HepG2 (cell line): Measurements from ENCODE around the gene PRR30. TPM values are rescaled to one million over a fixed set of nuclear protein-coding genes. Genes with fewer than 3 reads are reported as not detected.
"Not testable (repeated sequence)": the region's sequence is repeated elsewhere in the genome, so short reads cannot be mapped to it uniquely, and the experiment has no call there.

Source experiments
- ATAC-seq: fragments of 200-7000 bp; cut with Tn5 transposase; 3 replicates; pipeline ENCODE4 v1.9.1; 2020; ENCODE audit warnings: mild to moderate bottlenecking, moderate library complexity
- BruUV-seq: library from RNA; stranded (reverse); fragments of 400-500 nt; replicated peaks from 2 replicates; lab custom pipeline; 2021; lab: Mats Ljungman, UMichigan
- CTCF ChIA-PET: fragments of 300-600 bp; formaldehyde crosslinking; extraction: SDS; loops from one replicate; lab custom pipeline; 2021; ENCODE audit warnings: low total read pairs, inconsistent platforms, low intra/inter-chr PET ratio; lab: Yijun Ruan, JAX
- POLR2A ChIA-PET: fragments of 350-600 bp; sonication (Branson Sonifier 250); formaldehyde crosslinking; loops from one replicate; lab custom pipeline; 2020; ENCODE audit warnings: antibody characterized with exemption, inconsistent platforms; lab: Yijun Ruan, JAX
- DNase-seq: peaks from one replicate; pipeline ENCODE4 v3.0.0-alpha.2; 2015; ENCODE audit warnings: low spot score
- FAIRE-seq: peaks from 3 replicates; lab custom pipeline; 2011; peaks lifted over from hg19 to GRCh38; lab: Jason Lieb, UNC
- H2AFZ ChIP-seq: one replicate; pipeline ENCODE4 v1.6.1; 2011; ENCODE audit warnings: low read length, inconsistent platforms
- H3K27ac ChIP-seq: fragments of 300-600 bp; 3 replicates; pipeline ENCODE4 v1.8.0; 2011; ENCODE audit warnings: mixed run types, mild to moderate bottlenecking, mixed read lengths, low read length, inconsistent platforms; ENCODE audit not compliant: insufficient read depth; ENCODE audit errors: extremely low read length
- H3K27me3 ChIP-seq, 2 experiments: fragments of 200-600 bp in 1 of 2; 2 replicates in 1 of 2; 3 replicates in 1 of 2; pipeline versions ENCODE4 v1.6.0 to v1.8.0; 2011; ENCODE audit warnings: low read length in 2 of 2, mild to moderate bottlenecking in 2 of 2, moderate library complexity in 2 of 2, inconsistent platforms in 1 of 2; ENCODE audit not compliant: insufficient read depth in 2 of 2, control insufficient read depth in 1 of 2
- H3K36me3 ChIP-seq, 2 experiments: fragments of 200-600 bp in 1 of 2; replicated peaks in 1 of 2; 2 replicates in 1 of 2; 3 replicates in 1 of 2; pipeline versions ENCODE4 v1.5.1 to v1.8.0; 2011; ENCODE audit warnings: low read length in 2 of 2, inconsistent platforms in 1 of 2; ENCODE audit not compliant: insufficient read depth in 2 of 2, control insufficient read depth in 1 of 2
- H3K4me1 ChIP-seq: 2 replicates; pipeline ENCODE4 v1.5.1; 2012; ENCODE audit warnings: low read length, inconsistent platforms; ENCODE audit not compliant: insufficient read depth
- H3K4me2 ChIP-seq: 2 replicates; pipeline ENCODE4 v1.6.0; 2011; ENCODE audit warnings: low read depth, low read length, inconsistent platforms
- H3K4me3 ChIP-seq, 3 experiments: fragments of 200-600 bp in 1 of 3; sonication (generic), shearing (Covaris generic) in 1 of 3; replicated peaks in 1 of 3; 2 replicates each; pipeline ENCODE4 v1.5.1; 2011 to 2016; ENCODE audit warnings: low read length in 3 of 3, inconsistent platforms in 2 of 3, low read depth in 2 of 3, mild to moderate bottlenecking in 2 of 3, control low read depth in 1 of 3, mixed read lengths in 1 of 3; ENCODE audit not compliant: insufficient read depth in 1 of 3
- H3K79me2 ChIP-seq: one replicate; pipeline ENCODE4 v1.6.1; 2011; ENCODE audit warnings: low read length, inconsistent platforms; ENCODE audit not compliant: insufficient read depth
- H3K9ac ChIP-seq: 2 replicates; pipeline ENCODE4 v1.6.0; 2011; ENCODE audit warnings: mild to moderate bottlenecking, low read depth, low read length, inconsistent platforms; ENCODE audit not compliant: insufficient read depth
- H3K9me3 ChIP-seq: 2 replicates; pipeline ENCODE4 v1.5.1; 2012; ENCODE audit warnings: mild to moderate bottlenecking, low read length
- H4K20me1 ChIP-seq: 2 replicates; pipeline ENCODE4 v1.6.0; 2011; ENCODE audit warnings: inconsistent platforms, mild to moderate bottlenecking, low read length, moderate library complexity; ENCODE audit not compliant: insufficient read depth
- ATF7 ChIP-seq, 2 experiments: fragments of 450-650 bp in 1 of 2; sonication (generic) in 1 of 2; formaldehyde crosslinking in 1 of 2; IDR thresholded peaks; 2 replicates each; pipeline versions ENCODE4 v1.4.0 to v1.6.1; 2016 to 2020; ENCODE audit warnings: antibody characterized with exemption in 1 of 2, mild to moderate bottlenecking in 1 of 2, missing genetic modification reagents in 1 of 2
- CHD4 ChIP-seq: fragments of 200-600 bp; sonication (generic); IDR thresholded peaks from 2 replicates; pipeline ENCODE4 v1.7.0; 2017; ENCODE audit warnings: mild to moderate bottlenecking, low read length, borderline replicate concordance
- HOXA9 ChIP-seq: sonication (generic); formaldehyde crosslinking; IDR thresholded peaks from 2 replicates; pipeline ENCODE4 v1.8.1; 2022; ENCODE audit warnings: missing genetic modification reagents, mild to moderate bottlenecking, moderate library complexity, borderline replicate concordance
- JUNB ChIP-seq: sonication (generic); formaldehyde crosslinking; IDR thresholded peaks from 2 replicates; pipeline ENCODE4 v1.8.0; 2022; ENCODE audit warnings: missing genetic modification reagents, mild to moderate bottlenecking, borderline replicate concordance
- NFIB ChIP-seq: sonication (generic); formaldehyde crosslinking; IDR thresholded peaks from 2 replicates; pipeline ENCODE4 v1.9.0; 2021; ENCODE audit warnings: missing genetic modification reagents, mild to moderate bottlenecking, borderline replicate concordance
- POLR2AphosphoS5 ChIP-seq: IDR thresholded peaks from 2 replicates; pipeline ENCODE4 v1.6.1; 2012; ENCODE audit warnings: low read depth, low read length
- ZBTB4 ChIP-seq: sonication (generic); formaldehyde crosslinking; IDR thresholded peaks from 2 replicates; pipeline ENCODE4 v1.4.0; 2020; ENCODE audit warnings: missing genetic modification reagents, mild to moderate bottlenecking, borderline replicate concordance
- ZBTB7A ChIP-seq: sonication (generic); formaldehyde crosslinking; IDR thresholded peaks from 2 replicates; pipeline ENCODE4 v1.8.0; 2022; ENCODE audit warnings: mild to moderate bottlenecking, missing genetic modification reagents
- ZC3H13 ChIP-seq: sonication (generic); formaldehyde crosslinking; IDR thresholded peaks from 2 replicates; pipeline ENCODE4 v1.8.1; 2023; ENCODE audit warnings: mild to moderate bottlenecking, missing genetic modification reagents, moderate library complexity
- ZFP41 ChIP-seq: sonication (generic); formaldehyde crosslinking; IDR thresholded peaks from 2 replicates; pipeline ENCODE4 v1.4.0; 2020; ENCODE audit warnings: mild to moderate bottlenecking, missing genetic modification reagents, borderline replicate concordance
- ZNF441 ChIP-seq: sonication (generic); formaldehyde crosslinking; IDR thresholded peaks from 2 replicates; pipeline ENCODE4 v1.7.0; 2021; ENCODE audit warnings: missing genetic modification reagents, borderline replicate concordance
- ZNF562 ChIP-seq: sonication (generic); formaldehyde crosslinking; IDR thresholded peaks from 2 replicates; pipeline ENCODE4 v1.8.0; 2022; ENCODE audit warnings: missing genetic modification reagents, borderline replicate concordance
- ZNF749 ChIP-seq: sonication (generic); formaldehyde crosslinking; IDR thresholded peaks from 2 replicates; pipeline ENCODE4 v1.8.0; 2022; ENCODE audit warnings: mild to moderate bottlenecking, missing genetic modification reagents, moderate library complexity, borderline replicate concordance
- ZNF761 ChIP-seq: sonication (generic); formaldehyde crosslinking; conservative IDR thresholded peaks from 2 replicates; pipeline ENCODE4 v1.4.0; 2020; ENCODE audit warnings: mild to moderate bottlenecking, missing genetic modification reagents
- ZNF780A ChIP-seq: sonication (generic); formaldehyde crosslinking; IDR thresholded peaks from 2 replicates; pipeline ENCODE4 v1.8.0; 2022; ENCODE audit warnings: mild to moderate bottlenecking, missing genetic modification reagents, moderate library complexity
- WGBS: methylation state at CpG from one replicate; pipeline ENCODE4 v1.1.6; 2017; ENCODE audit warnings: low lambda C conversion rate; 5-methylcytosine and 5-hydroxymethylcytosine counted together
- in situ Hi-C: cut with HindIII; loops from 2 replicates; pipeline ENCODE4 v1.10.0; 2017; ENCODE audit warnings: low pct_unique_long_range_greater_than_20kb; ENCODE audit not compliant: extremely low pct_ligation_motif_present
- intact Hi-C: fragments of 100-400 bp; cut with micrococcal nuclease; formaldehyde crosslinking; loops from one replicate; pipeline ENCODE4 v1.10.0; 2022; ENCODE audit not compliant: unreplicated experiment
- polyA plus RNA-seq, 8 experiments: library from polyadenylated mRNA; depleted of rRNA in 3 of 8; stranded (reverse) in 7 of 8; unstranded in 1 of 8; fragments of >200 nt; fragmentation: Illumina TruSeq in 4 of 8; extraction: Trizol in 4 of 8; gene quantifications; 2 replicates each; pipeline versions ENCODE4 v1.2.1 to v1.2.3, GENCODE V29; 2011 to 2016; ENCODE audit warnings: low read depth in 4 of 8, missing spikeins in 1 of 8, mixed read lengths in 1 of 8; ENCODE audit not compliant: insufficient read depth in 1 of 8
- total RNA-seq, 5 experiments: library from RNA; depleted of rRNA; stranded (reverse); fragments of >200 nt; fragmentation: Illumina TruSeq; extraction: Trizol; gene quantifications; 2 replicates each; pipeline ENCODE4 v1.2.3, GENCODE V29; 2016; ENCODE audit warnings: low read depth in 1 of 5
- TF ChIP-seq, protein P1 (sequence below): sonication (generic); formaldehyde crosslinking; IDR thresholded peaks from 2 replicates; pipeline ENCODE4 v1.8.0; 2022; ENCODE audit warnings: mild to moderate bottlenecking, missing genetic modification reagents, moderate library complexity

PRR30 gene
- total and polyA plus RNA-seq, 2 of the 13 experiments (the other 11 are each of a cell fraction or from before 2014, with no cell fraction given): not detected

DNA sequence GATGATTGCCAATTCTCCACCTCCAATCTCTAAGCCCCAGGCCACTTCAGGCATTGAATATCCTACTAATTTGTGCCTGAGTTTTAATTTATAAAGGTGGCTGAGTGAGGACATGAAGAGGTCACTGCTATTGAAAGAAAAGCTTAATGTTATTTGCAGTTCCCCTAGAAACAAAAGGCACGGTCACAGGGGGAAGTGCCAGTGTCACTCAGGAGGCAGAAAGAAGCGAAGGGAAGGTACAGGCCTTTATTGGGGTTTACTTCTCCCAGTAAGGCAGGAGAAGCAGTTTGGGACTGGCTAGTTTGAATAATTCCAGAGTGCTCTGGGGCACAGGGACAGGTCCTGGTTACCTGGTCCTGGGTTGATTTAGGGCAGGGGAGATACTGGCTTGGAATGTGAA is 17.3 kb downstream of the PRR30 start (continued):
- TF ChIP-seq NFIB (no peak), CHD4 (no peak), POLR2AphosphoS5 (no peak)

GRCh38 chr2:27119330-27119670 is 19.9 kb downstream of the PRR30 start:
- peak; percentile 8 for FAIRE-seq
- peak overlapping the region; percentile 92 for H3K4me2 ChIP-seq
- BruUV-seq; H3K9ac ChIP-seq; DNase-seq; ATAC-seq; H3K36me3 ChIP-seq; in situ Hi-C loops; H2AFZ ChIP-seq; H3K9me3 ChIP-seq; H3K79me2 ChIP-seq; H3K27ac ChIP-seq; CTCF ChIA-PET; H4K20me1 ChIP-seq; TF ChIP-seq ATF7 (IDR thresholded peaks at IDR 0.05): not testable (repeated sequence)
- peak overlapping the region in 2 of 3 experiments; percentile 60 to 82; a peak in 4 of 6 replicates for H3K4me3 ChIP-seq
- intact Hi-C loops: loop anchor here (5.0 kb wide), 1 partner anchor 73 kb away; no protein-coding TSS in a partner anchor
- 93% methylated on average over 8 of the region's 8 CpGs for WGBS
- H3K27me3 ChIP-seq: peaks cover 2 to 45% of the 10 kb centered on the region in 2 experiments; a peak in 4 of 5 replicates
- peaks cover 69% of the 10 kb centered on the region for H3K4me1 ChIP-seq
- POLR2A ChIA-PET: interaction anchor here (1.3 to 1.7 kb wide), 4 partner anchors 11 to 93 kb away, joined by 4 to 11 read pairs (median 6); partner anchors contain the start of genes ATRAID, PREB and SLC5A6
- 0 out of 2 replicates have a peak, but pooled peaks have one; percentile 2 for TF ChIP-seq ZNF749 (CRISPR knock-in tag)
- peak; percentile 16; the same call in 1 of the 2 replicates for TF ChIP-seq HOXA9 (CRISPR knock-in tag)
- peak; percentile 59; the same call in 1 of the 2 replicates for TF ChIP-seq ZBTB4 (CRISPR knock-in tag)
- TF ChIP-seq ZNF441 (CRISPR knock-in tag): peak; percentile 6; the same call in 1 of the 2 replicates
- TF ChIP-seq ZNF562 (CRISPR knock-in tag): 0 out of 2 replicates have a peak, but pooled peaks have one; percentile 50
- TF ChIP-seq ZNF761: 0 out of 2 replicates have a peak, but pooled peaks have one; percentile 25
- peak; percentile 44; the same call in 1 of the 2 replicates for TF ChIP-seq ZFP41 (CRISPR knock-in tag)
- TF ChIP-seq JUNB (CRISPR knock-in tag): 0 out of 2 replicates have a peak, but pooled peaks have one; percentile 65
- TF ChIP-seq, protein P1, sequence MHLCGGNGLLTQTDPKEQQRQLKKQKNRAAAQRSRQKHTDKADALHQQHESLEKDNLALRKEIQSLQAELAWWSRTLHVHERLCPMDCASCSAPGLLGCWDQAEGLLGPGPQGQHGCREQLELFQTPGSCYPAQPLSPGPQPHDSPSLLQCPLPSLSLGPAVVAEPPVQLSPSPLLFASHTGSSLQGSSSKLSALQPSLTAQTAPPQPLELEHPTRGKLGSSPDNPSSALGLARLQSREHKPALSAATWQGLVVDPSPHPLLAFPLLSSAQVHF (CRISPR knock-in tag): 0 out of 2 replicates have a peak, but pooled peaks have one; percentile 50
- TF ChIP-seq ZC3H13 (CRISPR knock-in tag): peak; percentile 39; the same call in 1 of the 2 replicates
- TF ChIP-seq ZBTB7A (CRISPR knock-in tag): peak; percentile 11; the same call in 1 of the 2 replicates
- TF ChIP-seq ATF7 (CRISPR knock-in tag; IDR thresholded peaks at IDR 0.05): 0 out of 2 replicates have a peak, but pooled peaks have one; percentile 58
- TF ChIP-seq ZNF780A (CRISPR knock-in tag): peak; percentile 62; the same call in 1 of the 2 replicates
